Thyroid gland (tissue), 4 donors: ENCODE measurements around the gene DOCK3.
"Not testable (repeated sequence)": the region's sequence is repeated elsewhere in the genome, so short reads cannot be mapped to it uniquely, and the experiment has no call there.

Experiments
- POLR2A ChIP-seq, 2 donors: fragments of 450-650 bp; IDR thresholded peaks; one replicate each; pipeline ENCODE4 v1.6.1; 2017; ENCODE audit warnings: antibody characterized with exemption in 2 of 2, mild to moderate bottlenecking in 2 of 2, moderate library complexity in 1 of 2
- TF ChIP-seq, protein P1 (sequence below), 6 experiments: fragments of 200-600 bp in 3 of 6; fragments of 450-650 bp in 3 of 6; sonication (generic) in 3 of 6; IDR thresholded peaks; one replicate each; pipeline ENCODE4 v1.5.1; 2016 to 2019; ENCODE audit warnings: antibody characterized with exemption in 6 of 6, mild to moderate bottlenecking in 2 of 6, inconsistent platforms in 1 of 6, moderate library complexity in 1 of 6

DNA sequence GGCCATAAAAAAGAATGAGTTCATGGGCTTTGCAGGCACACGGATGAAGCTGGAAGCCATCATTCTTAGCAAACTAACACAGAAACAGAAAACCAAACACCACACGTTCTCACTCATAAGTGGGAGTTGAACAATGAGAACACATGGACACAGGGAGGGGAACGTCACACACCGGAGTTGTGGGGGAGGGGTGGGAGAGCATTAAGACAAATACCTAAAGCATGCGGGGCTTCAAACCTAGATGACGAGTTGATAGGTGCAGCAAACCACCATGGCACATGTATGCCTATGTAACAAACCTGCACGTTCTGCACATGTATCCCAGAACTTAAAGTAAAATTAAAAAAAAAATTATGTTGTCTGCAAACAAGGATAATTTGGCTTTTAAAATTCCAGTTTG, 200.1 kb downstream of the DOCK3 start:
- TF ChIP-seq, protein P1, sequence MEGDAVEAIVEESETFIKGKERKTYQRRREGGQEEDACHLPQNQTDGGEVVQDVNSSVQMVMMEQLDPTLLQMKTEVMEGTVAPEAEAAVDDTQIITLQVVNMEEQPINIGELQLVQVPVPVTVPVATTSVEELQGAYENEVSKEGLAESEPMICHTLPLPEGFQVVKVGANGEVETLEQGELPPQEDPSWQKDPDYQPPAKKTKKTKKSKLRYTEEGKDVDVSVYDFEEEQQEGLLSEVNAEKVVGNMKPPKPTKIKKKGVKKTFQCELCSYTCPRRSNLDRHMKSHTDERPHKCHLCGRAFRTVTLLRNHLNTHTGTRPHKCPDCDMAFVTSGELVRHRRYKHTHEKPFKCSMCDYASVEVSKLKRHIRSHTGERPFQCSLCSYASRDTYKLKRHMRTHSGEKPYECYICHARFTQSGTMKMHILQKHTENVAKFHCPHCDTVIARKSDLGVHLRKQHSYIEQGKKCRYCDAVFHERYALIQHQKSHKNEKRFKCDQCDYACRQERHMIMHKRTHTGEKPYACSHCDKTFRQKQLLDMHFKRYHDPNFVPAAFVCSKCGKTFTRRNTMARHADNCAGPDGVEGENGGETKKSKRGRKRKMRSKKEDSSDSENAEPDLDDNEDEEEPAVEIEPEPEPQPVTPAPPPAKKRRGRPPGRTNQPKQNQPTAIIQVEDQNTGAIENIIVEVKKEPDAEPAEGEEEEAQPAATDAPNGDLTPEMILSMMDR (IDR thresholded peaks at IDR 0.05), result not testable (repeated sequence)
- TF ChIP-seq POLR2A (IDR thresholded peaks at IDR 0.05), result not testable (repeated sequence)
